ENCODE results near the gene ATG4B.
"Not testable (repeated sequence)": the region's sequence is repeated elsewhere in the genome, so short reads cannot be mapped to it uniquely, and the experiment has no call there.

ATG4B gene

GRCh38 chr2:241656190-241656741 lies 18.8 kb downstream of the ATG4B start:
- Histone ChIP-seq H3K4me1 (ENCODE audit: control insufficient read depth, insufficient read depth, low read length) (peaks cover 4% of the 10 kb centered on the region), H3K9me3 (ENCODE audit: control insufficient read depth in 2 of 2, low read length in 2 of 2) (no peaks in the 10 kb centered on the region), H3K27ac (ENCODE audit: low read length) (no peak overlapping the region), H3K4me3 (ENCODE audit: low read length in 2 of 2) (no peak overlapping the region), H3K36me3 (ENCODE audit: control insufficient read depth in 2 of 2, insufficient read depth in 2 of 2, low read length in 2 of 2) (peaks cover 39 to 60% of the 10 kb centered on the region in 2 donors), H3K9ac (ENCODE audit: low read length in 2 of 2) (no peak overlapping the region), H3K27me3 (ENCODE audit: control insufficient read depth in 1 of 2, insufficient read depth in 2 of 2, low read length in 2 of 2) (no peaks in the 10 kb centered on the region)

GRCh38 chr2:241657786-241658254 lies 20.3 kb downstream of the ATG4B start:
- H3K36me3 ChIP-seq (ENCODE audit: control insufficient read depth in 2 of 2, insufficient read depth in 2 of 2, low read length in 2 of 2), result peaks cover 28 to 62% of the 10 kb centered on the region in 2 donors
- H3K4me3 ChIP-seq (ENCODE audit: low read length in 2 of 2), result no peak overlapping the region
- H3K9me3 ChIP-seq (ENCODE audit: control insufficient read depth in 2 of 2, low read length in 2 of 2), result no peaks in the 10 kb centered on the region
- no peaks in the 10 kb centered on the region for H3K27me3 ChIP-seq (ENCODE audit: control insufficient read depth in 1 of 2, insufficient read depth in 2 of 2, low read length in 2 of 2)
- no peak overlapping the region for H3K9ac ChIP-seq (ENCODE audit: low read length in 2 of 2)
- H3K4me1 ChIP-seq (ENCODE audit: control insufficient read depth, insufficient read depth, low read length), result peaks cover 4% of the 10 kb centered on the region
- no peak overlapping the region for H3K27ac ChIP-seq (ENCODE audit: low read length)

GRCh38 chr2:241658296-241658695 lies 20.8 kb downstream of the ATG4B start:
- Histone ChIP-seq H3K27ac (ENCODE audit: low read length) (no peak overlapping the region), H3K36me3 (ENCODE audit: control insufficient read depth in 2 of 2, insufficient read depth in 2 of 2, low read length in 2 of 2) (peaks cover 24 to 60% of the 10 kb centered on the region in 2 donors), H3K9me3 (ENCODE audit: control insufficient read depth in 2 of 2, low read length in 2 of 2) (no peaks in the 10 kb centered on the region), H3K27me3 (ENCODE audit: control insufficient read depth in 1 of 2, insufficient read depth in 2 of 2, low read length in 2 of 2) (no peaks in the 10 kb centered on the region), H3K4me1 (ENCODE audit: control insufficient read depth, insufficient read depth, low read length) (peaks cover 4% of the 10 kb centered on the region), H3K9ac (ENCODE audit: low read length in 2 of 2) (no peak overlapping the region), H3K4me3 (ENCODE audit: low read length in 2 of 2) (no peak overlapping the region)

- H3K27ac ChIP-seq (ENCODE audit: low read length), result no peak overlapping the region
- no peaks in the 10 kb centered on the region for H3K27me3 ChIP-seq (ENCODE audit: control insufficient read depth in 1 of 2, insufficient read depth in 2 of 2, low read length in 2 of 2)
- H3K9me3 ChIP-seq (ENCODE audit: control insufficient read depth in 2 of 2, low read length in 2 of 2), result no peaks in the 10 kb centered on the region
- H3K36me3 ChIP-seq (ENCODE audit: control insufficient read depth in 2 of 2, insufficient read depth in 2 of 2, low read length in 2 of 2), result peaks cover 21 to 60% of the 10 kb centered on the region in 2 donors
- peaks cover 4% of the 10 kb centered on the region for H3K4me1 ChIP-seq (ENCODE audit: control insufficient read depth, insufficient read depth, low read length)
- H3K9ac ChIP-seq (ENCODE audit: low read length in 2 of 2), result no peak overlapping the region
- no peak overlapping the region for H3K4me3 ChIP-seq (ENCODE audit: low read length in 2 of 2)
Measured at GRCh38 chr2:241659150-241659739, 21.8 kb downstream of the ATG4B start.

GRCh38 chr2:241660593-241661213 lies 23.2 kb downstream of the ATG4B start:
- Histone ChIP-seq H3K9ac (ENCODE audit: low read length in 2 of 2) (no peak overlapping the region), H3K4me1 (ENCODE audit: control insufficient read depth, insufficient read depth, low read length) (peaks cover 4% of the 10 kb centered on the region), H3K4me3 (ENCODE audit: low read length in 2 of 2) (no peak overlapping the region), H3K36me3 (ENCODE audit: control insufficient read depth in 2 of 2, insufficient read depth in 2 of 2, low read length in 2 of 2) (peaks cover 15 to 47% of the 10 kb centered on the region in 2 donors), H3K27me3 (ENCODE audit: control insufficient read depth in 1 of 2, insufficient read depth in 2 of 2, low read length in 2 of 2) (no peaks in the 10 kb centered on the region), H3K27ac (ENCODE audit: low read length) (no peak overlapping the region), H3K9me3 (ENCODE audit: control insufficient read depth in 2 of 2, low read length in 2 of 2) (no peaks in the 10 kb centered on the region)

GRCh38 chr2:241662731-241663130 lies 25.2 kb downstream of the ATG4B start:
- H3K36me3 ChIP-seq (ENCODE audit: control insufficient read depth in 2 of 2, insufficient read depth in 2 of 2, low read length in 2 of 2), result peaks cover 20 to 47% of the 10 kb centered on the region in 2 donors
- H3K9me3 ChIP-seq (ENCODE audit: control insufficient read depth in 2 of 2, low read length in 2 of 2); H3K9ac ChIP-seq (ENCODE audit: low read length in 2 of 2); H3K27ac ChIP-seq (ENCODE audit: low read length); H3K4me3 ChIP-seq (ENCODE audit: low read length in 2 of 2); H3K27me3 ChIP-seq (ENCODE audit: control insufficient read depth in 1 of 2, insufficient read depth in 2 of 2, low read length in 2 of 2); H3K4me1 ChIP-seq (ENCODE audit: control insufficient read depth, insufficient read depth, low read length): not testable (repeated sequence)

- peaks cover 36 to 48% of the 10 kb centered on the region in 2 donors for H3K36me3 ChIP-seq (ENCODE audit: control insufficient read depth in 2 of 2, insufficient read depth in 2 of 2, low read length in 2 of 2)
- H3K9ac ChIP-seq (ENCODE audit: low read length in 2 of 2), result no peak overlapping the region
- no peaks in the 10 kb centered on the region for H3K27me3 ChIP-seq (ENCODE audit: control insufficient read depth in 1 of 2, insufficient read depth in 2 of 2, low read length in 2 of 2)
- no peaks in the 10 kb centered on the region for H3K9me3 ChIP-seq (ENCODE audit: control insufficient read depth in 2 of 2, low read length in 2 of 2)
- H3K27ac ChIP-seq (ENCODE audit: low read length), result no peak overlapping the region
- H3K4me3 ChIP-seq (ENCODE audit: low read length in 2 of 2), result no peak overlapping the region
- no peaks in the 10 kb centered on the region for H3K4me1 ChIP-seq (ENCODE audit: control insufficient read depth, insufficient read depth, low read length)
Measured at GRCh38 chr2:241665731-241666440, 28.4 kb downstream of the ATG4B start.

GRCh38 chr2:241666627-241667400 lies 29.3 kb downstream of the ATG4B start:
- no peak overlapping the region for H3K27ac ChIP-seq (ENCODE audit: low read length)

GRCh38 chr2:241668354-241668753 lies 30.9 kb downstream of the ATG4B start:
- Histone ChIP-seq H3K4me1 (ENCODE audit: control insufficient read depth, insufficient read depth, low read length) (no peaks in the 10 kb centered on the region), H3K4me3 (ENCODE audit: low read length in 2 of 2) (no peak overlapping the region), H3K9me3 (ENCODE audit: control insufficient read depth in 2 of 2, low read length in 2 of 2) (no peaks in the 10 kb centered on the region), H3K36me3 (ENCODE audit: control insufficient read depth in 2 of 2, insufficient read depth in 2 of 2, low read length in 2 of 2) (peaks cover 36 to 43% of the 10 kb centered on the region in 2 donors), H3K27ac (ENCODE audit: low read length) (no peak overlapping the region), H3K27me3 (ENCODE audit: control insufficient read depth in 1 of 2, insufficient read depth in 2 of 2, low read length in 2 of 2) (no peaks in the 10 kb centered on the region), H3K9ac (ENCODE audit: low read length in 2 of 2) (no peak overlapping the region)

More at GRCh38 chr2:241666627-241667400, 29.3 kb downstream of the ATG4B start:
- Histone ChIP-seq H3K9ac (ENCODE audit: low read length in 2 of 2) (no peak overlapping the region), H3K4me3 (ENCODE audit: low read length in 2 of 2) (no peak overlapping the region), H3K27me3 (ENCODE audit: control insufficient read depth in 1 of 2, insufficient read depth in 2 of 2, low read length in 2 of 2) (no peaks in the 10 kb centered on the region), H3K4me1 (ENCODE audit: control insufficient read depth, insufficient read depth, low read length) (no peaks in the 10 kb centered on the region), H3K36me3 (ENCODE audit: control insufficient read depth in 2 of 2, insufficient read depth in 2 of 2, low read length in 2 of 2) (peaks cover 39 to 41% of the 10 kb centered on the region in 2 donors), H3K9me3 (ENCODE audit: control insufficient read depth in 2 of 2, low read length in 2 of 2) (no peaks in the 10 kb centered on the region)

GRCh38 chr2:241668839-241669238 lies 31.3 kb downstream of the ATG4B start:
- no peak overlapping the region for H3K9ac ChIP-seq (ENCODE audit: low read length in 2 of 2)
- peaks cover 36 to 43% of the 10 kb centered on the region in 2 donors for H3K36me3 ChIP-seq (ENCODE audit: control insufficient read depth in 2 of 2, insufficient read depth in 2 of 2, low read length in 2 of 2)
- H3K27me3 ChIP-seq (ENCODE audit: control insufficient read depth in 1 of 2, insufficient read depth in 2 of 2, low read length in 2 of 2), result no peaks in the 10 kb centered on the region
- no peak overlapping the region for H3K27ac ChIP-seq (ENCODE audit: low read length)
- no peaks in the 10 kb centered on the region for H3K4me1 ChIP-seq (ENCODE audit: control insufficient read depth, insufficient read depth, low read length)
- no peaks in the 10 kb centered on the region for H3K9me3 ChIP-seq (ENCODE audit: control insufficient read depth in 2 of 2, low read length in 2 of 2)
- H3K4me3 ChIP-seq (ENCODE audit: low read length in 2 of 2), result no peak overlapping the region

Data from stomach smooth muscle (tissue), 2 donors.